HepG2 (cell line): Measurements from ENCODE around the gene IQGAP2. TPM values are rescaled to one million over a fixed set of nuclear protein-coding genes. Genes with fewer than 3 reads are reported as not detected.
A peak's percentile ranks its signal among the peaks of the same experiment; 100 is the strongest.

Source experiments
- ATAC-seq: fragments of 200-7000 bp; cut with Tn5 transposase; 3 replicates; pipeline ENCODE4 v1.9.1; 2020; ENCODE audit warnings: mild to moderate bottlenecking, moderate library complexity
- BruUV-seq: library from RNA; stranded (reverse); fragments of 400-500 nt; replicated peaks from 2 replicates; lab custom pipeline; 2021; lab: Mats Ljungman, UMichigan
- CTCF ChIA-PET: fragments of 300-600 bp; formaldehyde crosslinking; extraction: SDS; loops from one replicate; lab custom pipeline; 2021; ENCODE audit warnings: low total read pairs, inconsistent platforms, low intra/inter-chr PET ratio; lab: Yijun Ruan, JAX
- POLR2A ChIA-PET: fragments of 350-600 bp; sonication (Branson Sonifier 250); formaldehyde crosslinking; loops from one replicate; lab custom pipeline; 2020; ENCODE audit warnings: antibody characterized with exemption, inconsistent platforms; lab: Yijun Ruan, JAX
- DNase-seq: peaks from one replicate; pipeline ENCODE4 v3.0.0-alpha.2; 2015; ENCODE audit warnings: low spot score
- FAIRE-seq: peaks from 3 replicates; lab custom pipeline; 2011; peaks lifted over from hg19 to GRCh38; lab: Jason Lieb, UNC
- H2AFZ ChIP-seq: one replicate; pipeline ENCODE4 v1.6.1; 2011; ENCODE audit warnings: low read length, inconsistent platforms
- H3K27ac ChIP-seq: fragments of 300-600 bp; 3 replicates; pipeline ENCODE4 v1.8.0; 2011; ENCODE audit warnings: mixed run types, mild to moderate bottlenecking, mixed read lengths, low read length, inconsistent platforms; ENCODE audit not compliant: insufficient read depth; ENCODE audit errors: extremely low read length
- H3K27me3 ChIP-seq, 2 experiments: fragments of 200-600 bp in 1 of 2; 2 replicates in 1 of 2; 3 replicates in 1 of 2; pipeline versions ENCODE4 v1.6.0 to v1.8.0; 2011; ENCODE audit warnings: low read length in 2 of 2, mild to moderate bottlenecking in 2 of 2, moderate library complexity in 2 of 2, inconsistent platforms in 1 of 2; ENCODE audit not compliant: insufficient read depth in 2 of 2, control insufficient read depth in 1 of 2
- H3K36me3 ChIP-seq, 2 experiments: fragments of 200-600 bp in 1 of 2; replicated peaks in 1 of 2; 2 replicates in 1 of 2; 3 replicates in 1 of 2; pipeline versions ENCODE4 v1.5.1 to v1.8.0; 2011; ENCODE audit warnings: low read length in 2 of 2, inconsistent platforms in 1 of 2; ENCODE audit not compliant: insufficient read depth in 2 of 2, control insufficient read depth in 1 of 2
- H3K4me1 ChIP-seq: 2 replicates; pipeline ENCODE4 v1.5.1; 2012; ENCODE audit warnings: low read length, inconsistent platforms; ENCODE audit not compliant: insufficient read depth
- H3K4me2 ChIP-seq: 2 replicates; pipeline ENCODE4 v1.6.0; 2011; ENCODE audit warnings: low read depth, low read length, inconsistent platforms
- H3K4me3 ChIP-seq, 3 experiments: fragments of 200-600 bp in 1 of 3; sonication (generic), shearing (Covaris generic) in 1 of 3; replicated peaks in 1 of 3; 2 replicates each; pipeline ENCODE4 v1.5.1; 2011 to 2016; ENCODE audit warnings: low read length in 3 of 3, inconsistent platforms in 2 of 3, low read depth in 2 of 3, mild to moderate bottlenecking in 2 of 3, control low read depth in 1 of 3, mixed read lengths in 1 of 3; ENCODE audit not compliant: insufficient read depth in 1 of 3
- H3K79me2 ChIP-seq: one replicate; pipeline ENCODE4 v1.6.1; 2011; ENCODE audit warnings: low read length, inconsistent platforms; ENCODE audit not compliant: insufficient read depth
- H3K9ac ChIP-seq: 2 replicates; pipeline ENCODE4 v1.6.0; 2011; ENCODE audit warnings: mild to moderate bottlenecking, low read depth, low read length, inconsistent platforms; ENCODE audit not compliant: insufficient read depth
- H3K9me3 ChIP-seq: 2 replicates; pipeline ENCODE4 v1.5.1; 2012; ENCODE audit warnings: mild to moderate bottlenecking, low read length
- H4K20me1 ChIP-seq: 2 replicates; pipeline ENCODE4 v1.6.0; 2011; ENCODE audit warnings: inconsistent platforms, mild to moderate bottlenecking, low read length, moderate library complexity; ENCODE audit not compliant: insufficient read depth
- NFRKB ChIP-seq: fragments of 450-650 bp; IDR thresholded peaks from 2 replicates; pipeline ENCODE4 v1.6.1; 2017
- SAFB2 ChIP-seq: sonication (generic); formaldehyde crosslinking; IDR thresholded peaks from 2 replicates; pipeline ENCODE4 v1.5.1; 2020; ENCODE audit warnings: missing genetic modification reagents, low read depth, mild to moderate bottlenecking, borderline replicate concordance
- SRF ChIP-seq: IDR thresholded peaks from 2 replicates; pipeline ENCODE4 v1.6.1; 2011; ENCODE audit warnings: mild to moderate bottlenecking, low read depth, low read length, moderate library complexity
- ZNF343 ChIP-seq: sonication (generic); formaldehyde crosslinking; IDR thresholded peaks from 2 replicates; pipeline ENCODE4 v1.4.0; 2020; ENCODE audit warnings: mild to moderate bottlenecking, missing genetic modification reagents
- WGBS: methylation state at CpG from one replicate; pipeline ENCODE4 v1.1.6; 2017; ENCODE audit warnings: low lambda C conversion rate; 5-methylcytosine and 5-hydroxymethylcytosine counted together
- in situ Hi-C: cut with HindIII; loops from 2 replicates; pipeline ENCODE4 v1.10.0; 2017; ENCODE audit warnings: low pct_unique_long_range_greater_than_20kb; ENCODE audit not compliant: extremely low pct_ligation_motif_present
- intact Hi-C: fragments of 100-400 bp; cut with micrococcal nuclease; formaldehyde crosslinking; loops from one replicate; pipeline ENCODE4 v1.10.0; 2022; ENCODE audit not compliant: unreplicated experiment
- polyA plus RNA-seq, 8 experiments: library from polyadenylated mRNA; depleted of rRNA in 3 of 8; stranded (reverse) in 7 of 8; unstranded in 1 of 8; fragments of >200 nt; fragmentation: Illumina TruSeq in 4 of 8; extraction: Trizol in 4 of 8; gene quantifications; 2 replicates each; pipeline versions ENCODE4 v1.2.1 to v1.2.3, GENCODE V29; 2011 to 2016; ENCODE audit warnings: low read depth in 4 of 8, missing spikeins in 1 of 8, mixed read lengths in 1 of 8; ENCODE audit not compliant: insufficient read depth in 1 of 8
- total RNA-seq, 5 experiments: library from RNA; depleted of rRNA; stranded (reverse); fragments of >200 nt; fragmentation: Illumina TruSeq; extraction: Trizol; gene quantifications; 2 replicates each; pipeline ENCODE4 v1.2.3, GENCODE V29; 2016; ENCODE audit warnings: low read depth in 1 of 5
- TF ChIP-seq, protein P1 (sequence below): fragments of 450-650 bp; IDR thresholded peaks from 2 replicates; pipeline ENCODE4 v1.6.1; 2017
- TF ChIP-seq, protein P2 (sequence below): sonication (generic); formaldehyde crosslinking; IDR thresholded peaks from 2 replicates; pipeline ENCODE4 v1.5.1; 2020; ENCODE audit warnings: mild to moderate bottlenecking, missing genetic modification reagents, moderate library complexity

Gene IQGAP2
- total and polyA plus RNA-seq, 2 of the 13 experiments (the other 11 are each of a cell fraction or from before 2014, with no cell fraction given): 35.2 to 83.3 TPM

DNA sequence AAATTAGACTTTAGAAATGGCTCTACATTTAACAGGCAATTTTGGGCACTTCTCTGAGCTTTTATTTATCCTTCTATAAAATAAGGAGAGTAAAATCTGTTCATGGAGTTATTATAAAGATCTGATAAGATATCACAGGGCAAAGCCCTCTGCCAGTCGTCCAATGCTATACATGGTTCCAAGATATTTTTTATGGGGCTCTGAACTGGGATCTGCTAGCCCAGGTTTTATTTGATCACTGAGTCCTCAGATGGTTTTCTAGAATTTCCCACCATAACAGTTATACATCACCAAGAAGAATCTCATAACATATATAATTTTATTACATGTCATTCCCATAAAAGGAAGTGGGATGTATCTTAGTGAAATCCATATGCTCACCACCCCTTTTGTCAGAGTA lies 23.2 kb upstream of the IQGAP2 start:
- no peak overlapping the region for H3K9ac ChIP-seq
- no peaks in the 10 kb centered on the region for H3K9me3 ChIP-seq
- no peak overlapping the region; a peak in 1 of 6 replicates for H3K4me3 ChIP-seq
- DNase-seq (no peak), FAIRE-seq (no peak), ATAC-seq (no peak)
- H3K4me2 ChIP-seq: peak overlapping the region; percentile 89
- TF ChIP-seq, protein P1, sequence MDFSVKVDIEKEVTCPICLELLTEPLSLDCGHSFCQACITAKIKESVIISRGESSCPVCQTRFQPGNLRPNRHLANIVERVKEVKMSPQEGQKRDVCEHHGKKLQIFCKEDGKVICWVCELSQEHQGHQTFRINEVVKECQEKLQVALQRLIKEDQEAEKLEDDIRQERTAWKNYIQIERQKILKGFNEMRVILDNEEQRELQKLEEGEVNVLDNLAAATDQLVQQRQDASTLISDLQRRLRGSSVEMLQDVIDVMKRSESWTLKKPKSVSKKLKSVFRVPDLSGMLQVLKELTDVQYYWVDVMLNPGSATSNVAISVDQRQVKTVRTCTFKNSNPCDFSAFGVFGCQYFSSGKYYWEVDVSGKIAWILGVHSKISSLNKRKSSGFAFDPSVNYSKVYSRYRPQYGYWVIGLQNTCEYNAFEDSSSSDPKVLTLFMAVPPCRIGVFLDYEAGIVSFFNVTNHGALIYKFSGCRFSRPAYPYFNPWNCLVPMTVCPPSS: no peak
- peak; percentile 58; the same call in 1 of the 2 replicates for TF ChIP-seq SRF
- no peaks in the 10 kb centered on the region; a peak in 1 of 5 replicates for H3K27me3 ChIP-seq
- no peak overlapping the region for H2AFZ ChIP-seq
- CTCF ChIA-PET: no interaction called here
- POLR2A ChIA-PET: interaction anchor here (1.1 kb wide), 1 partner anchor 9 kb away, joined by 3 read pairs; no protein-coding TSS in a partner anchor
- 27% methylated on average over 1 of the region's 1 CpG for WGBS
- intact Hi-C loops: no loop called here
- H3K4me1 ChIP-seq: peaks cover 70% of the 10 kb centered on the region
- H4K20me1 ChIP-seq: no peaks in the 10 kb centered on the region
- H3K79me2 ChIP-seq: no peaks in the 10 kb centered on the region
- no peak overlapping the region for H3K27ac ChIP-seq
- no peaks in the 10 kb centered on the region for H3K36me3 ChIP-seq
- in situ Hi-C loops: no loop called here
- BruUV-seq: no TSS peak

DNA sequence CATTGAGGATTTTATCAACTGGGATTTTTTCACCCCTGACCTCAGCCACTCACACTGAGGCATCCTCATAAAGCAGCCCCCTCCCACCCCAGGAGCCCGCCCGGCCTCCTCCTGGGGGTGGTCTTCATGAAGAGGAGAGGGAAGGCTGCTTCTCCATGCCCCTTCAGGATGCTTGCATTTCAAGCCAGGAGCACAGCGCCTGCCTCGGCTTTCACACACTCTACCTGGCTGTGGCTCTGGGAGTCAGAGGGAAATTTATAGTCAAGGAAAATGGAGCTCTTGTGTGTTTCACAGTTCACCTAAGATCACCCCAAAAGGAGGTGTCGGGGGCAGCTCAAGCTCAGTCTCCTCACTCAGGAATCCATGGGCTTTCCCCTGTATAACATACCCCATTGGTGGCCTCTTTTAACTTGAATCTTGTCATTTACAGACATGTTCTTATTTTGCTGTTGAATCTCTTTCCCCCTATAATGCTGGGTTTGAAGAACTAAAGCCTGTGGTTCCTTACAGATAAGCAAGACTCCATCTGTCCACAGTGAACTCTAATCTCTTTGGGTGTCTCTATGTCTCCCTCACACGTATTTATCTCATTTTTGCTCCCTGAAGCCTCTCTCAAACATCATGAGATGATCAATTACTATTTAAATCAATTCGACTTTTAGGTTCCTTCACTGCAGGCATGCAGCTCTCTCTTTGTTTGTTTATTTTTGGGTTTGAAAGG lies 22.6 kb upstream of the IQGAP2 start:
- DNase-seq (no peak), FAIRE-seq (no peak), ATAC-seq (peak; percentile 31)
- 16% methylated on average over 7 of the region's 7 CpGs for WGBS
- H3K27me3 ChIP-seq: no peaks in the 10 kb centered on the region; a peak in 1 of 5 replicates
- H3K9me3 ChIP-seq: no peaks in the 10 kb centered on the region
- peak overlapping the region; percentile 44 for H3K4me2 ChIP-seq
- TF ChIP-seq SAFB2 (CRISPR knock-in tag) (no peak), ZNF343 (CRISPR knock-in tag) (no peak), NFRKB (no peak)
- TF ChIP-seq, protein P2, sequence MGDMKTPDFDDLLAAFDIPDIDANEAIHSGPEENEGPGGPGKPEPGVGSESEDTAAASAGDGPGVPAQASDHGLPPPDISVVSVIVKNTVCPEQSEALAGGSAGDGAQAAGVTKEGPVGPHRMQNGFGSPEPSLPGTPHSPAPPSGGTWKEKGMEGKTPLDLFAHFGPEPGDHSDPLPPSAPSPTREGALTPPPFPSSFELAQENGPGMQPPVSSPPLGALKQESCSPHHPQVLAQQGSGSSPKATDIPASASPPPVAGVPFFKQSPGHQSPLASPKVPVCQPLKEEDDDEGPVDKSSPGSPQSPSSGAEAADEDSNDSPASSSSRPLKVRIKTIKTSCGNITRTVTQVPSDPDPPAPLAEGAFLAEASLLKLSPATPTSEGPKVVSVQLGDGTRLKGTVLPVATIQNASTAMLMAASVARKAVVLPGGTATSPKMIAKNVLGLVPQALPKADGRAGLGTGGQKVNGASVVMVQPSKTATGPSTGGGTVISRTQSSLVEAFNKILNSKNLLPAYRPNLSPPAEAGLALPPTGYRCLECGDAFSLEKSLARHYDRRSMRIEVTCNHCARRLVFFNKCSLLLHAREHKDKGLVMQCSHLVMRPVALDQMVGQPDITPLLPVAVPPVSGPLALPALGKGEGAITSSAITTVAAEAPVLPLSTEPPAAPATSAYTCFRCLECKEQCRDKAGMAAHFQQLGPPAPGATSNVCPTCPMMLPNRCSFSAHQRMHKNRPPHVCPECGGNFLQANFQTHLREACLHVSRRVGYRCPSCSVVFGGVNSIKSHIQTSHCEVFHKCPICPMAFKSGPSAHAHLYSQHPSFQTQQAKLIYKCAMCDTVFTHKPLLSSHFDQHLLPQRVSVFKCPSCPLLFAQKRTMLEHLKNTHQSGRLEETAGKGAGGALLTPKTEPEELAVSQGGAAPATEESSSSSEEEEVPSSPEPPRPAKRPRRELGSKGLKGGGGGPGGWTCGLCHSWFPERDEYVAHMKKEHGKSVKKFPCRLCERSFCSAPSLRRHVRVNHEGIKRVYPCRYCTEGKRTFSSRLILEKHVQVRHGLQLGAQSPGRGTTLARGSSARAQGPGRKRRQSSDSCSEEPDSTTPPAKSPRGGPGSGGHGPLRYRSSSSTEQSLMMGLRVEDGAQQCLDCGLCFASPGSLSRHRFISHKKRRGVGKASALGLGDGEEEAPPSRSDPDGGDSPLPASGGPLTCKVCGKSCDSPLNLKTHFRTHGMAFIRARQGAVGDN (CRISPR knock-in tag): 0 out of 2 replicates have a peak, but pooled peaks have one; percentile 11
- no peaks in the 10 kb centered on the region for H4K20me1 ChIP-seq
- in situ Hi-C loops (no loop called here), intact Hi-C loops (no loop called here)
- H3K27ac ChIP-seq: no peak overlapping the region
- H2AFZ ChIP-seq: no peak overlapping the region
- H3K4me3 ChIP-seq: peak overlapping the region in 1 of 3 experiments; percentile 25; a peak in 1 of 6 replicates
- no TSS peak for BruUV-seq
- peaks cover 70% of the 10 kb centered on the region for H3K4me1 ChIP-seq
- no peaks in the 10 kb centered on the region for H3K36me3 ChIP-seq
- ChIA-PET POLR2A (no interaction called here), CTCF (no interaction called here)
- no peak overlapping the region; the same call in 1 of the 2 replicates for H3K9ac ChIP-seq
- no peaks in the 10 kb centered on the region for H3K79me2 ChIP-seq
